GM10248 (cell line): ENCODE measurements around the gene IRX6.
A peak's percentile ranks its signal among the peaks of the same experiment; 100 is the strongest.

ENCODE experiments used
- CTCF ChIA-PET: fragments of 300-600 bp; sonication (Branson Sonifier 250); formaldehyde crosslinking; extraction: SDS; loops from one replicate; lab custom pipeline; 2021; ENCODE audit warnings: antibody characterized with exemption; lab: Yijun Ruan, JAX
- POLR2A ChIA-PET: fragments of 350-650 bp; sonication (Branson Sonifier 250); formaldehyde crosslinking; extraction: SDS; loops from one replicate; lab custom pipeline; 2020; ENCODE audit warnings: antibody characterized with exemption; lab: Yijun Ruan, JAX
- DNase-seq: peaks from one replicate; pipeline ENCODE4 v3.0.0; 2012; ENCODE audit errors: extremely low spot score
- TF ChIP-seq, protein P1 (sequence below): IDR thresholded peaks from 2 replicates; pipeline ENCODE4 v1.5.1; 2012; ENCODE audit warnings: mild to moderate bottlenecking, low read depth; ENCODE audit errors: extremely low read depth, missing control alignments, control extremely low read depth

The IRX6 gene

GRCh38 chr16:55367866-55368603 lies 44.0 kb downstream of the IRX6 start:
- no peak for DNase-seq
- TF ChIP-seq, protein P1, sequence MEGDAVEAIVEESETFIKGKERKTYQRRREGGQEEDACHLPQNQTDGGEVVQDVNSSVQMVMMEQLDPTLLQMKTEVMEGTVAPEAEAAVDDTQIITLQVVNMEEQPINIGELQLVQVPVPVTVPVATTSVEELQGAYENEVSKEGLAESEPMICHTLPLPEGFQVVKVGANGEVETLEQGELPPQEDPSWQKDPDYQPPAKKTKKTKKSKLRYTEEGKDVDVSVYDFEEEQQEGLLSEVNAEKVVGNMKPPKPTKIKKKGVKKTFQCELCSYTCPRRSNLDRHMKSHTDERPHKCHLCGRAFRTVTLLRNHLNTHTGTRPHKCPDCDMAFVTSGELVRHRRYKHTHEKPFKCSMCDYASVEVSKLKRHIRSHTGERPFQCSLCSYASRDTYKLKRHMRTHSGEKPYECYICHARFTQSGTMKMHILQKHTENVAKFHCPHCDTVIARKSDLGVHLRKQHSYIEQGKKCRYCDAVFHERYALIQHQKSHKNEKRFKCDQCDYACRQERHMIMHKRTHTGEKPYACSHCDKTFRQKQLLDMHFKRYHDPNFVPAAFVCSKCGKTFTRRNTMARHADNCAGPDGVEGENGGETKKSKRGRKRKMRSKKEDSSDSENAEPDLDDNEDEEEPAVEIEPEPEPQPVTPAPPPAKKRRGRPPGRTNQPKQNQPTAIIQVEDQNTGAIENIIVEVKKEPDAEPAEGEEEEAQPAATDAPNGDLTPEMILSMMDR = no peak
- CTCF ChIA-PET = no interaction called here
- POLR2A ChIA-PET = no interaction called here

- ChIA-PET CTCF (no interaction called here), POLR2A (no interaction called here)
- DNase-seq = no peak
- TF ChIP-seq, protein P1 = no peak
Observed at GRCh38 chr16:55369151-55369550, 45.1 kb downstream of the IRX6 start.

DNA sequence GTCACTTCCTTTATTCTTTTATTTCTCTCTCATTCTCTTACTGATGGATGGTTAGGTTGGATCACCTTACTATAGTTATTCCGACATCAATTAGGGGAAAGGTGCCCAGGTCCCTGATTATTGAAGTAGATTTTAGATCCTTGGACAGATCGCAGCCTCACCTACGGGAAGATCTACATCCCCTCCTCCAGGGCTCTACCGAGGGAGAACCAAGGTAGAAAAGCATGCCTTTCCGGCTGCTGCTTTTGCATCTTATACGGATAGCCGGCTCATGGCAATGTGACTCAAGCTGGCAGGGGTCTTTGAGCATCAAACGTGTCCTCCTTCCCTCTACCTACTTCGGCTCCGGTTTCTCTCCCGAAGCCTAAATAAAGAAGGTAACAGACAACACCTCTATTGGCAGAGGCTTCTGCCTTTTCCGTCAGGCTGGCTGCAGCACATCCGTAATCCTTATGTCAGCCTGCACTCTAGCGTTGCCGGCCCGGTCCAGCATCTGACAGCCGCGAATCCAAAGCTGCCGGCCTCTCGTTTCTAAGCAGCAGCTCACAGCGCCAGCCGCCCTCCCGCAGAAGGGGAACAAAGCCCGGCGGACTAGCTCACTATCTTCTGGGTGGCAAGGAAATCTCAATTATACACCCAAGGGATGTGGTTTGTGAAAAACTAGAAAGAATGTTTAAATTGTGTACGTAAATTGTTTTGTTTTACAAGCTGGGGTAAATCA lies 46.9 kb downstream of the IRX6 start:
- POLR2A ChIA-PET = no interaction called here

DNA sequence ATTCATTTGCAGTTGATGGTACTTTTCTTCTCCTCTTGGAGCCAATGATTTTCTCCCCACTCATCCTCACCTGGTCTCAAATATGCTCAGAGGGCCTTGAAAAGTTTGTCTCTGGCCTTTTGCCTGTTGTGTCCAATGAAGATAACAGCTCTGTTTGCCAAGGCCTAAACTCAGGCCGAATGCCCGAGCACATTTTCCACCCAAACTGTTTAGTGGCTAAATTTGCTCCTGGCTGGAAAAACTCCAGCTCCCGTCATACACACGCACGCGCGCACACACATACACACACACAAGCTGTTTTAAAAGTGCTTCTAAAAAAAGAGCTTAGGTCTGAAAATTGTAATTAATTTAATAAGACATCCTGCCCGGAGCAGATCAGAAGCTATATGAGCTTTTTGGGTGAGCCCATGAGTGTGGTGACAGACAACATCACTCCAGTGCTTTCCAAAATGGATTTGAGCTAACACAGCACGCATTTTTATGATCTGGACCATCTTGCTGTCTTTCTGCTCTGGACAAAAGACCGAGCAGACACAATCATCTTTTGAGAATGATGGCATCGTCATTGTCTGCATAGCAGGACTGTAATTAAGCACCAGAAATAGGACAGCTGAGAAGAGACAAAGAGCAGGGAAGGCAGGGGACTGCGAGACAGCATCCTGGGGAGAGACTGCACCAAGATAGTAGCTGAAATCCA lies 48.9 kb downstream of the IRX6 start:
- TF ChIP-seq, protein P1 = no peak
- DNase-seq = no peak
- ChIA-PET CTCF (interaction anchor here (1.0 to 1.6 kb wide), 4 partner anchors 12 to 1820 kb away, joined by 3 to 4 read pairs (median 3); no protein-coding TSS in a partner anchor), POLR2A (no interaction called here)

More for the DNA sequence above, 46.9 kb downstream of the IRX6 start:
- DNase-seq = no peak
- TF ChIP-seq, protein P1 = peak; percentile 38
- CTCF ChIA-PET = interaction anchor here (1.2 to 1.6 kb wide), 2 partner anchors 8 to 10 kb away, joined by 3 read pairs; no protein-coding TSS in a partner anchor

DNA sequence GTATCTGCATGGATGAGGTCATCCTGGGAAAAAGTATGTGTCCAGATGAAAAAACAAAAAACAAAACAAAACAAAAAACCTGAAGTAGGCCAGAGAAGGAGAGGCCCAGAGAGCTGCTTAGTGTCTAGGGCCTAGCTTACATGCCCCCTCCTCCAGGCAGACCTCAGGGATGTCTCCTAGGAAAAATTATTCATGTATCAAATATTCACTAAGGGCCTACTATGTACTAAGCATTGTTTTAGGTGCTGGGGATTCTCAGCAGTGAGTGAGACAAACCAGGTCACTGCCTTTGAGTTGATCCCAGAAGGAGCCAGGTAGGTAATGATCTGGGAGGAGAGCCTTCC lies 49.5 kb downstream of the IRX6 start:
- TF ChIP-seq, protein P1 = no peak
- ChIA-PET POLR2A (no interaction called here), CTCF (interaction anchor here (1.0 to 1.5 kb wide), 2 partner anchors 11 to 16 kb away, joined by 3 read pairs; no protein-coding TSS in a partner anchor)
- no peak for DNase-seq

DNA sequence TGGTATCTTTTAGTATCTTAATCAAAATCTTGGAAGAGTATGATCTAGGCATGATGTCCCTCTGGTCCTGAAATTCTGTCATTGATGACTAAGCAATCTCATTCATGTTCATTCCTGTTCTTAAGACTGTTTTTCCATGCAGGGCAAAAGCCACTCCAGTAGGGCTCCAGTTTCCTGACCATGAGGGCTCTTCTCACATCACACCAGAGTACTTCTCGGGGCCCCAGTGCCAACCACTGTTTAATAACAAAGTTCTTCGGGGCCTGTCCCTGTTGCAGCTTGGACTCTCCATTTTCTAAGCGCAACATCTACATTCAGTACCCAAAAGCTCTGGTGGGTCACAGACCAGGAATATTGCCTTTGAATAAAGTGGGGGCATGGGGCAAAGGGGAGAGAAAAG lies 52.0 kb downstream of the IRX6 start:
- TF ChIP-seq, protein P1 = no peak
- DNase-seq = no peak
- ChIA-PET POLR2A (interaction anchor here (0.6 kb wide), 1 partner anchor 1073 kb away, joined by 4 read pairs; no protein-coding TSS in a partner anchor), CTCF (interaction anchor here (2.1 kb wide), 1 partner anchor 89 kb away, joined by 5 read pairs; no protein-coding TSS in a partner anchor)
